H9 (cell line): ENCODE measurements around the gene MAPKAP1. TPM values are rescaled to one million over a fixed set of nuclear protein-coding genes. Genes with fewer than 3 reads are reported as not detected.

Experiments
- DNase-seq: peaks from one replicate; pipeline ENCODE4 v3.0.0-alpha.2; 2017
- H2AFZ ChIP-seq: one replicate; pipeline ENCODE4 v1.6.1; 2013; ENCODE audit warnings: mild to moderate bottlenecking, low read length, control low read depth, moderate library complexity
- H2AK5ac ChIP-seq: 2 replicates; pipeline ENCODE4 v1.6.1; 2013; ENCODE audit warnings: low read length, control low read depth, mixed read lengths; ENCODE audit not compliant: insufficient read length
- H2BK120ac ChIP-seq: one replicate; pipeline ENCODE4 v1.6.1; 2013; ENCODE audit warnings: low read depth, mild to moderate bottlenecking, low read length, control low read depth, inconsistent platforms; ENCODE audit not compliant: poor library complexity, severe bottlenecking
- H2BK12ac ChIP-seq: 2 replicates; pipeline ENCODE4 v1.6.1; 2013; ENCODE audit warnings: low read length, control low read depth, mixed read lengths, low read depth; ENCODE audit not compliant: insufficient read length
- H2BK15ac ChIP-seq: 2 replicates; pipeline ENCODE4 v1.6.1; 2013; ENCODE audit warnings: low read depth, low read length, control low read depth
- H2BK20ac ChIP-seq: one replicate; pipeline ENCODE4 v1.6.1; 2013; ENCODE audit warnings: low read depth, mild to moderate bottlenecking, low read length, control low read depth, inconsistent platforms; ENCODE audit not compliant: poor library complexity, severe bottlenecking
- H2BK5ac ChIP-seq: 2 replicates; pipeline ENCODE4 v1.6.1; 2013; ENCODE audit warnings: low read length, control low read depth, mixed read lengths; ENCODE audit not compliant: insufficient read length
- H3K14ac ChIP-seq: 2 replicates; pipeline ENCODE4 v1.6.1; 2013; ENCODE audit warnings: low read length, control low read depth; ENCODE audit not compliant: insufficient read depth
- H3K18ac ChIP-seq: 2 replicates; pipeline ENCODE4 v1.6.1; 2013; ENCODE audit warnings: low read depth, mild to moderate bottlenecking, mixed read lengths, low read length, control low read depth; ENCODE audit not compliant: insufficient read length
- H3K23ac ChIP-seq: 2 replicates; pipeline ENCODE4 v1.6.1; 2013; ENCODE audit warnings: low read length, control low read depth, mixed read lengths, low read depth; ENCODE audit not compliant: insufficient read length
- H3K23me2 ChIP-seq: 2 replicates; pipeline ENCODE4 v1.6.1; 2013; ENCODE audit warnings: low read depth, mild to moderate bottlenecking, mixed read lengths, low read length, control low read depth; ENCODE audit not compliant: insufficient read length, poor library complexity, severe bottlenecking
- H3K27ac ChIP-seq: 2 replicates; pipeline ENCODE4 v1.5.1; 2013; ENCODE audit warnings: low read length, control low read depth, mixed read lengths, low read depth; ENCODE audit not compliant: insufficient read length
- H3K27me3 ChIP-seq: 2 replicates; pipeline ENCODE4 v1.6.1; 2013; ENCODE audit warnings: low read length, control low read depth, inconsistent platforms; ENCODE audit not compliant: insufficient read depth
- H3K4ac ChIP-seq: 2 replicates; pipeline ENCODE4 v1.6.1; 2013; ENCODE audit warnings: low read depth, mild to moderate bottlenecking, control low read depth, inconsistent platforms, low read length, moderate library complexity
- H3K4me1 ChIP-seq: 2 replicates; pipeline ENCODE4 v1.6.1; 2013; ENCODE audit warnings: low read length, control low read depth, inconsistent platforms; ENCODE audit not compliant: insufficient read depth
- H3K4me2 ChIP-seq: 2 replicates; pipeline ENCODE4 v1.6.1; 2013; ENCODE audit warnings: low read length, control low read depth, mixed read lengths; ENCODE audit not compliant: insufficient read length, insufficient read depth
- H3K56ac ChIP-seq: 2 replicates; pipeline ENCODE4 v1.6.1; 2013; ENCODE audit warnings: low read depth, mild to moderate bottlenecking, mixed read lengths, low read length, control low read depth; ENCODE audit not compliant: insufficient read length
- H3K79me1 ChIP-seq: 2 replicates; pipeline ENCODE4 v1.6.1; 2013; ENCODE audit warnings: low read depth, mild to moderate bottlenecking, moderate library complexity, low read length, control low read depth, inconsistent platforms; ENCODE audit not compliant: insufficient read depth, poor library complexity, severe bottlenecking
- H3K79me2 ChIP-seq: 2 replicates; pipeline ENCODE4 v1.6.1; 2013; ENCODE audit warnings: low read length, control low read depth, inconsistent platforms; ENCODE audit not compliant: insufficient read depth
- H3K9ac ChIP-seq: 2 replicates; pipeline ENCODE4 v1.6.1; 2013; ENCODE audit warnings: low read length, control low read depth, mixed read lengths; ENCODE audit not compliant: insufficient read length; ENCODE audit errors: extremely low read depth
- H3K9me3 ChIP-seq: one replicate; pipeline ENCODE4 v1.6.1; 2013; ENCODE audit warnings: low read depth, low read length, inconsistent platforms; ENCODE audit not compliant: control insufficient read depth
- H3T11ph ChIP-seq: one replicate; pipeline ENCODE4 v1.6.1; 2013; ENCODE audit warnings: mild to moderate bottlenecking, low read length, control low read depth, inconsistent platforms
- H4K20me1 ChIP-seq: one replicate; pipeline ENCODE4 v1.6.1; 2013; ENCODE audit not compliant: control insufficient read depth, insufficient read length, insufficient read depth
- H4K5ac ChIP-seq: 2 replicates; pipeline ENCODE4 v1.6.1; 2013; ENCODE audit warnings: low read depth, mild to moderate bottlenecking, mixed read lengths, low read length, control low read depth; ENCODE audit not compliant: insufficient read length
- H4K8ac ChIP-seq: replicated peaks from 2 replicates; pipeline ENCODE4 v1.6.1; 2013; ENCODE audit warnings: low read length, control low read depth, mixed read lengths, low read depth; ENCODE audit not compliant: insufficient read length
- H4K91ac ChIP-seq: 2 replicates; pipeline ENCODE4 v1.6.1; 2013; ENCODE audit warnings: low read depth, mild to moderate bottlenecking, moderate library complexity, mixed read lengths, low read length, control low read depth; ENCODE audit not compliant: insufficient read length
- H3K27ac Mint-ChIP-seq, 3 experiments: 2 replicates in 2 of 3; 3 replicates in 1 of 3; pipeline ENCODE4 v1.8.0; 2020 to 2021; ENCODE audit warnings: mixed read lengths in 3 of 3, mild to moderate bottlenecking in 1 of 3, moderate library complexity in 1 of 3
- H3K27me3 Mint-ChIP-seq: 2 replicates; pipeline ENCODE4 v1.8.0; 2021; ENCODE audit warnings: low read depth, mild to moderate bottlenecking, moderate library complexity, mixed read lengths
- H3K36me3 Mint-ChIP-seq, 3 experiments: 2 replicates in 2 of 3; 3 replicates in 1 of 3; pipeline ENCODE4 v1.8.0; 2020 to 2021; ENCODE audit warnings: low read depth in 3 of 3, mixed read lengths in 3 of 3; ENCODE audit not compliant: insufficient read depth in 1 of 3
- H3K4me1 Mint-ChIP-seq, 2 experiments: 2 replicates each; pipeline ENCODE4 v1.8.0; 2020; ENCODE audit warnings: mixed read lengths in 2 of 2
- H3K4me3 Mint-ChIP-seq, 2 experiments: 2 replicates in 1 of 2; 3 replicates in 1 of 2; pipeline ENCODE4 v1.8.0; 2020 to 2021; ENCODE audit warnings: mild to moderate bottlenecking in 2 of 2, mixed read lengths in 2 of 2, moderate library complexity in 1 of 2
- H3K9me3 Mint-ChIP-seq, 2 experiments: 2 replicates in 1 of 2; 3 replicates in 1 of 2; pipeline ENCODE4 v1.8.0; 2020; ENCODE audit warnings: mild to moderate bottlenecking in 2 of 2, mixed read lengths in 2 of 2, moderate library complexity in 1 of 2
- WGBS: extraction: QIAGEN DNeasy Blood & Tissue Kit; methylation state at CpG from one replicate; pipeline ENCODE4 v1.1.7; 2013; ENCODE audit warnings: missing lambda C conversion rate, low lambda C conversion rate, mixed read lengths; ENCODE audit not compliant: insufficient read length; ENCODE audit errors: extremely low coverage; 5-methylcytosine and 5-hydroxymethylcytosine counted together
- total RNA-seq: library from RNA; stranded (reverse); gene quantifications from 2 replicates; pipeline ENCODE4 v1.2.1, GENCODE V29; 2021
- TF ChIP-seq, protein P1 (sequence below): fragments of 200-600 bp; sonication (generic); conservative IDR thresholded peaks from 3 replicates; pipeline ENCODE4 v1.8.0; 2021; ENCODE audit warnings: antibody characterized with exemption, mild to moderate bottlenecking

MAPKAP1 gene
- total RNA-seq, 1 experiment from 2014 or later, result 97.0 TPM

DNA sequence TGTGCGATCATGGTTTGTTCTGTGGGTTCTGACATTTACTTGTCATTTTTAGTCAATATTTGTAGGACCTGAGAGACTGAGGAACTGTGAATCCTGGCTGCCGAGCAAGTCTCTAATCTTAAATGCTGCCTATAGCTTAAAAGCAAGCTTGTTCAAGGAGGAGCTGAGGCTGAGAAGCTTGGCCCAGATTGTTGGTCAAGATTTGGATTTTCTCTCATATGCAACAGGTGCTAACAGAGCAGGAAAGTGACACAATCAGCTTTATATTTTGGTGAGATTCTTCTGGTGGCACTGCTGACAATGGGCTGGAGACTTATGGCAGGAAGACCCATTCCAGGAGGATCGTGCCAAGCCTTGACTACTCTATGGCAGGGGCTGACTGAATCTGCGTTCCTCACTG, 192.5 kb downstream of the MAPKAP1 start:
- Mint-ChIP-seq H3K36me3 (no peaks in the 10 kb centered on the region; a peak in 1 of 7 replicates), H3K4me1 (peaks cover 55 to 57% of the 10 kb centered on the region in 2 experiments), H3K27ac (peak overlapping the region in 1 of 3 experiments; percentile 33; a peak in 1 of 7 replicates), H3K27me3 (no peaks in the 10 kb centered on the region), H3K4me3 (no peak overlapping the region), H3K9me3 (no peaks in the 10 kb centered on the region)
- H4K5ac ChIP-seq, result peak overlapping the region; percentile 82
- no peak for DNase-seq
- H3K4me1 ChIP-seq, result peaks cover 19% of the 10 kb centered on the region; the same call in 1 of the 2 replicates
- no peak overlapping the region for H2BK5ac ChIP-seq
- H4K20me1 ChIP-seq, result no peaks in the 10 kb centered on the region
- H2BK12ac ChIP-seq, result no peak overlapping the region
- no CpG with 5 or more reads among the region's 4 CpGs for WGBS
- H3K18ac ChIP-seq, result no peak overlapping the region
- H3K9me3 ChIP-seq, result no peaks in the 10 kb centered on the region
- no peaks in the 10 kb centered on the region for H3K23me2 ChIP-seq
- H2BK15ac ChIP-seq, result no peak overlapping the region
- no peak overlapping the region for H3K23ac ChIP-seq
- H2BK120ac ChIP-seq, result no peak overlapping the region
- no peaks in the 10 kb centered on the region for H3K79me1 ChIP-seq
- H3K56ac ChIP-seq, result no peak overlapping the region
- H2BK20ac ChIP-seq, result no peak overlapping the region
- no peak overlapping the region for H3K14ac ChIP-seq
- no peak overlapping the region for H2AFZ ChIP-seq
- H3K9ac ChIP-seq, result no peak overlapping the region
- H3K4me2 ChIP-seq, result no peak overlapping the region
- H3T11ph ChIP-seq, result no peak overlapping the region
- no peak overlapping the region for H3K4ac ChIP-seq
- TF ChIP-seq, protein P1, sequence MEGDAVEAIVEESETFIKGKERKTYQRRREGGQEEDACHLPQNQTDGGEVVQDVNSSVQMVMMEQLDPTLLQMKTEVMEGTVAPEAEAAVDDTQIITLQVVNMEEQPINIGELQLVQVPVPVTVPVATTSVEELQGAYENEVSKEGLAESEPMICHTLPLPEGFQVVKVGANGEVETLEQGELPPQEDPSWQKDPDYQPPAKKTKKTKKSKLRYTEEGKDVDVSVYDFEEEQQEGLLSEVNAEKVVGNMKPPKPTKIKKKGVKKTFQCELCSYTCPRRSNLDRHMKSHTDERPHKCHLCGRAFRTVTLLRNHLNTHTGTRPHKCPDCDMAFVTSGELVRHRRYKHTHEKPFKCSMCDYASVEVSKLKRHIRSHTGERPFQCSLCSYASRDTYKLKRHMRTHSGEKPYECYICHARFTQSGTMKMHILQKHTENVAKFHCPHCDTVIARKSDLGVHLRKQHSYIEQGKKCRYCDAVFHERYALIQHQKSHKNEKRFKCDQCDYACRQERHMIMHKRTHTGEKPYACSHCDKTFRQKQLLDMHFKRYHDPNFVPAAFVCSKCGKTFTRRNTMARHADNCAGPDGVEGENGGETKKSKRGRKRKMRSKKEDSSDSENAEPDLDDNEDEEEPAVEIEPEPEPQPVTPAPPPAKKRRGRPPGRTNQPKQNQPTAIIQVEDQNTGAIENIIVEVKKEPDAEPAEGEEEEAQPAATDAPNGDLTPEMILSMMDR, result no peak
- H3K27me3 ChIP-seq, result no peaks in the 10 kb centered on the region
- H4K8ac ChIP-seq, result no peak overlapping the region
- H3K79me2 ChIP-seq, result no peaks in the 10 kb centered on the region
- no peak overlapping the region for H3K27ac ChIP-seq
- no peak overlapping the region for H2AK5ac ChIP-seq
- no peak overlapping the region for H4K91ac ChIP-seq
